ENCODE results near the gene OXCT2. TPM values are rescaled to one million over a fixed set of nuclear protein-coding genes. Genes with fewer than 3 reads are reported as not detected.

OXCT2 gene
- total and polyA plus RNA-seq, 7 donors: 0.03 to 0.48 (median 0.23) TPM; not detected in 2

DNA sequence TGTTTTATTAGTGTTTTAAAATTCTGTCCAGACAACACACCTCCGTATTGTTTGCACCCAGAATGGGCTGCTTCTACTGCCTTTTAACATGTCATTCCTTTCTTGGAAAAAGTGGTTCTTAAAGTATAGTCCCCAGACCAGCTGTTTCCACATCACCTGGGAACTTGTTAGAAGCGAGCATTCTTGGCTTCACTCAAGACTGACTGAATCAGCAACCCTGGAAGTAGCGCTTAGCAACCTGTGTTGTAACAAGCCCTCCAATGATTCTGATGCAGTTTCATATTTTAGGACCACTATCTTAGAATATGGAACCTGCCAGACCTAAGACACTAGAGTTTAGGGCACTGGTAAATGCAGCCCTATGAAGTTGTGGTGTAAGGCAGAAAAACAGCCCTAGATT is 38.4 kb downstream of the OXCT2 start:
- Histone ChIP-seq H3K4me3 (no peak overlapping the region), H3K9me3 (no peaks in the 10 kb centered on the region), H3K4me1 (peaks cover 10% of the 10 kb centered on the region), H3K27ac (peak overlapping the region; percentile 58), H3K27me3 (ENCODE audit: insufficient read depth in 3 of 3, low read length in 2 of 3) (peaks cover 0 to 19% (median 4%) of the 10 kb centered on the region in 3 donors), H3K36me3 (ENCODE audit: insufficient read depth in 1 of 2, low read depth in 1 of 2) (no peaks in the 10 kb centered on the region)
- TF ChIP-seq, protein P1, sequence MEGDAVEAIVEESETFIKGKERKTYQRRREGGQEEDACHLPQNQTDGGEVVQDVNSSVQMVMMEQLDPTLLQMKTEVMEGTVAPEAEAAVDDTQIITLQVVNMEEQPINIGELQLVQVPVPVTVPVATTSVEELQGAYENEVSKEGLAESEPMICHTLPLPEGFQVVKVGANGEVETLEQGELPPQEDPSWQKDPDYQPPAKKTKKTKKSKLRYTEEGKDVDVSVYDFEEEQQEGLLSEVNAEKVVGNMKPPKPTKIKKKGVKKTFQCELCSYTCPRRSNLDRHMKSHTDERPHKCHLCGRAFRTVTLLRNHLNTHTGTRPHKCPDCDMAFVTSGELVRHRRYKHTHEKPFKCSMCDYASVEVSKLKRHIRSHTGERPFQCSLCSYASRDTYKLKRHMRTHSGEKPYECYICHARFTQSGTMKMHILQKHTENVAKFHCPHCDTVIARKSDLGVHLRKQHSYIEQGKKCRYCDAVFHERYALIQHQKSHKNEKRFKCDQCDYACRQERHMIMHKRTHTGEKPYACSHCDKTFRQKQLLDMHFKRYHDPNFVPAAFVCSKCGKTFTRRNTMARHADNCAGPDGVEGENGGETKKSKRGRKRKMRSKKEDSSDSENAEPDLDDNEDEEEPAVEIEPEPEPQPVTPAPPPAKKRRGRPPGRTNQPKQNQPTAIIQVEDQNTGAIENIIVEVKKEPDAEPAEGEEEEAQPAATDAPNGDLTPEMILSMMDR (IDR thresholded peaks at IDR 0.05): no peak
- ATAC-seq: peak; percentile 8 to 44 (median 27)
- 57 to 66% (median 64%) methylated on average over 3 of the region's 3 CpGs for WGBS, 3 donors
- intact Hi-C loops (cut with DNase I): no loop called here
- DNase-seq: no peak

DNA sequence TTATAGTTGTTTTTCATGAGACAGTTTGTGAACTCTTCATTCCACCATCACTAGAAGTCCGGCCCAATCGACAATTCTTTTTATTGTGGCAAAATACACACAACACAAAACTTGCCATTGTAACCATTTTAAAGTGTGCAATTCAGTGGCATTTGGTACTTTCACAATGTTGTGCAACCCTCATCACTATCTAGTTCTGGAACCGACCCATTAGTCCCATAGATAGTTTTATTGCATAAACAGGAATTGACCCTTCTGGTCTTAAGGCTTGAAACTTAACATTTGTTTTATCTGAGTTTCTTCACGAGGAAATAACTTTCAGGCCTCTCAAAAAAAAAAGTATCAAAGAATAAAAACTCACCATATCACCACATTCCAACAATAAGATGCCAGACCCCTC is 41.3 kb downstream of the OXCT2 start:
- TF ChIP-seq, protein P1 (IDR thresholded peaks at IDR 0.05): no peak
- intact Hi-C loops (cut with DNase I): no loop called here

DNA sequence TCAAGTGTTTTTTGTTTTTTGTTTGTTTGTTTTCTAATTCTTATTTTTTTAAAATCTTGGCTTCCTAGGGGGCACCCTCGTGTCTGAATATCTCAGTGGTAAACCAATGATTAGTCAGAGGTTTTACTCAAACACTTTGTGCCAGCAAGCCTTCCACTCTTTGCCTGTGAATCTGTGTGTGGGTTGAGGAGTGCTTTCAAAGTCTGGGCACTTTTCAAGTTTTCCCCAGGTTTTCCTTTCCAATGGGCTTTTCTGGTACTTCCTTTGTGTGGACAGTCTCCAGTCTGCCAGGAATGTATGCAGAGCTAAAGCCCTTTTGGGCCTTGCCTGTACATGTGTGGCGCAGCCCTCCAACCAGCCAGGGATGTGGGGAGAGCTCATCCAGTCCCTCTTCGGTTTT is 42.1 kb downstream of the OXCT2 start:
- no peak for DNase-seq
- intact Hi-C loops (cut with DNase I): no loop called here
- ATAC-seq: no peak
- TF ChIP-seq, protein P1 (IDR thresholded peaks at IDR 0.05): no peak
- Histone ChIP-seq H3K9me3 (no peaks in the 10 kb centered on the region), H3K27me3 (ENCODE audit: insufficient read depth in 3 of 3, low read length in 2 of 3) (peaks cover 0 to 26% (median 5%) of the 10 kb centered on the region in 3 donors), H3K4me1 (peaks cover 10% of the 10 kb centered on the region), H3K36me3 (ENCODE audit: insufficient read depth in 1 of 2, low read depth in 1 of 2) (no peaks in the 10 kb centered on the region), H3K4me3 (no peak overlapping the region), H3K27ac (no peak overlapping the region)
- WGBS, 3 donors: 62 to 78% (median 69%) methylated on average over 3 of the region's 3 CpGs

More for the DNA sequence above, 41.3 kb downstream of the OXCT2 start:
- DNase-seq: no peak
- Histone ChIP-seq H3K4me3 (no peak overlapping the region), H3K27ac (no peak overlapping the region), H3K9me3 (no peaks in the 10 kb centered on the region), H3K36me3 (ENCODE audit: insufficient read depth in 1 of 2, low read depth in 1 of 2) (no peaks in the 10 kb centered on the region), H3K27me3 (ENCODE audit: insufficient read depth in 3 of 3, low read length in 2 of 3) (peaks cover 0 to 26% (median 5%) of the 10 kb centered on the region in 3 donors), H3K4me1 (peaks cover 10% of the 10 kb centered on the region)
- WGBS, 3 donors: 56 to 78% (median 75%) methylated on average over 4 of the region's 4 CpGs
- ATAC-seq: no peak

DNA sequence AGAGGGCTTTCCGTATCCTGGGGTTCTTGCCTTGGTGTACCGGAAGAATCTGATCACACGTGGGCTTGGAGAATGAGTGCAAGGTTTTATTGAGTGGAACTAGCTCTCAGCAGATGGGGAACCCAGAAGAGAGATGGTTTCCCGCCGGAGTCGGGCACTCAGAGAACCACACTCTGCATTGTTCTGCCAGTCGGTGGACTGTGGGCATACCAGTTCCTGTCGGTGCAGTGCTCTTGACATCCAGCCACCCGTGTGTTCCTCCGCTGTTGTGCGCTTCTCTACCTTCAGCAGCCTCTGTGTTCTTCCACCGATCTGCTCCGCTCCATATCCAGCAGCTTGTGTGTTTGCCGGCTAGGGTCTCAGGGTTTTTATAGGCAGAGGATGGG is 43.2 kb downstream of the OXCT2 start:
- Histone ChIP-seq H3K4me3 (no peak overlapping the region), H3K9me3 (no peaks in the 10 kb centered on the region), H3K4me1 (peaks cover 3% of the 10 kb centered on the region), H3K27ac (no peak overlapping the region), H3K36me3 (ENCODE audit: insufficient read depth in 1 of 2, low read depth in 1 of 2) (no peaks in the 10 kb centered on the region), H3K27me3 (ENCODE audit: insufficient read depth in 3 of 3, low read length in 2 of 3) (peaks cover 0 to 26% (median 5%) of the 10 kb centered on the region in 3 donors)
- 50 to 59% (median 54%) methylated on average over 14 of the region's 14 CpGs for WGBS, 3 donors
- TF ChIP-seq, protein P1 (IDR thresholded peaks at IDR 0.05): no peak
- no peak for ATAC-seq
- no peak for DNase-seq
- intact Hi-C loops (cut with DNase I): no loop called here
